ENCODE data around the gene DSCAM.

DSCAM gene

DNA sequence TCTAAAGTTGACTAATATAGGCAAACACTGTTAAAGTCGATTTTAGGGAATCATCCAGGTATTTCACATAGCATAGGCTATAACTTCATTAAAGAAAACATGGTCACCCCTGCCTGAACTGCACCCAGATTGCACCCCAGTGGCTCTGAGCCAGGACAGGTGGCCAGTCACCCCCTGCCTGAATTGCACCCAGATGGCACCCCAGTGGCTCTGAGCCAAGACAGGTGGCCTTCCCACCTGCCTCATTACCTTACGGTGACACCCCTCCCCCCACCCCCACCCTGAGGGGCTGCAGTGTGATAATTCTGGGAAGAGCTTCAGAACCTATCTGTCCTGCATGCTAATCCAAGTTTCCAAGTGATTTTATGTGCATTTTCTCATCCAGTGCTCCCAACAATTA is 78.9 kb downstream of the DSCAM start:
- TF ChIP-seq, protein P1, sequence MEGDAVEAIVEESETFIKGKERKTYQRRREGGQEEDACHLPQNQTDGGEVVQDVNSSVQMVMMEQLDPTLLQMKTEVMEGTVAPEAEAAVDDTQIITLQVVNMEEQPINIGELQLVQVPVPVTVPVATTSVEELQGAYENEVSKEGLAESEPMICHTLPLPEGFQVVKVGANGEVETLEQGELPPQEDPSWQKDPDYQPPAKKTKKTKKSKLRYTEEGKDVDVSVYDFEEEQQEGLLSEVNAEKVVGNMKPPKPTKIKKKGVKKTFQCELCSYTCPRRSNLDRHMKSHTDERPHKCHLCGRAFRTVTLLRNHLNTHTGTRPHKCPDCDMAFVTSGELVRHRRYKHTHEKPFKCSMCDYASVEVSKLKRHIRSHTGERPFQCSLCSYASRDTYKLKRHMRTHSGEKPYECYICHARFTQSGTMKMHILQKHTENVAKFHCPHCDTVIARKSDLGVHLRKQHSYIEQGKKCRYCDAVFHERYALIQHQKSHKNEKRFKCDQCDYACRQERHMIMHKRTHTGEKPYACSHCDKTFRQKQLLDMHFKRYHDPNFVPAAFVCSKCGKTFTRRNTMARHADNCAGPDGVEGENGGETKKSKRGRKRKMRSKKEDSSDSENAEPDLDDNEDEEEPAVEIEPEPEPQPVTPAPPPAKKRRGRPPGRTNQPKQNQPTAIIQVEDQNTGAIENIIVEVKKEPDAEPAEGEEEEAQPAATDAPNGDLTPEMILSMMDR (IDR thresholded peaks at IDR 0.05) = no peak

DNA sequence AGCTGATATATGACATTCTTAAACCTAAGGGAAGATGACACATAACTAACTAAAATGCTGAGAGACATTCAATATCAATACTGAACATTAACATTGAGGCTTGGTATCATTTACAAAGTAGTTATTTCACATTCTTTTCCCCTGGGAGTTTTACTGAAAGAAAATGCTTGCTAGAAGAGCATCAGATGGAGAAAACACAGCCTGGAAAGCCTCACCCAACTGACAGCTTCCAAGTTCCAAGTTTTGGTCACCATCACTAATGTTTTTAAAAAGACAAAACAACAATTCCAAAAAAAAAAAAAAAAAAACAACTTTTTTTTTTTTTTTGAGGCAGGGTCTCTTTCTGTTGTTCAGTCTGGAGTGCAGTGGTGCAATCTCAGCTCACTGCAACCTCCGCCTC is 80.6 kb downstream of the DSCAM start:
- TF ChIP-seq, protein P1 (IDR thresholded peaks at IDR 0.05) = no peak

DNA sequence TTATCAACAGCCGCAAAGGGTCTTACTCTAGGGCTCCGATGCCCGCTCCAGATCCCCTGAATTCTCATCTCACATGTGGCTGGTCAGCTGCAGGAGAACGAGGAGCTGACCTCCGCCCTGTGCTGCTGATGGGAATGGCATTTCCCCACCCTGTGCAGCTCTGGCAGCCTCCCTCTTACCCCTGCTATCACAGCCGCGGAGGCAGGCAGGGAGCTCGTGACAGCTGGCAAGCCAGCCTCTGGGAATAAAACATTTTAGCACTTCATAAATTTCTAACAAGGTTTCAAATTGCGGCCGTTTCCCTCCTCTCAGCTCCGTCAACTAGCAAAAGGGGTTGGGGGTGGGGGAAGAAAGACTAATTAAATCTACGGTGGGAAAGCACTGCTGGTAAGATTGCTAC is 81.1 kb downstream of the DSCAM start:
- TF ChIP-seq, protein P1 (IDR thresholded peaks at IDR 0.05) = no peak

DNA sequence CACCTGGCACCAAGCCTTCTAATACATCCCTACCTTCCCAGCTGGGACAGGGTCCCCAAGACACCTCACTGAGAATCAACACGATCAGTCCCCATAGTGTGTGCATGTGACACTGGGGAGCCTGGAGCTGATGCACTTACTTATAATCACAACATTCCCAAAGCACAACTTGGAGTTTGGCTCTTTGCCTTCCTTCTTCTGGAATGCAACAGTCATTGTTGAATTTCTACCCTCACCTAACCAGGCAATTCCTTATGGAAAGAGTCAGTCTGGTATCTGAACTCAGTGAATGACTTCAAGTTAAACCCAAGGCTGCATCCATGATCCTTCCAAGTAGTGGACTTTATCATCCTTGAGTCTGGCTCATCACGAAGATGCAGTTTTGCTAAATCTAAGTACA is 86.1 kb downstream of the DSCAM start:
- TF ChIP-seq, protein P1 (IDR thresholded peaks at IDR 0.05) = no peak

DNA sequence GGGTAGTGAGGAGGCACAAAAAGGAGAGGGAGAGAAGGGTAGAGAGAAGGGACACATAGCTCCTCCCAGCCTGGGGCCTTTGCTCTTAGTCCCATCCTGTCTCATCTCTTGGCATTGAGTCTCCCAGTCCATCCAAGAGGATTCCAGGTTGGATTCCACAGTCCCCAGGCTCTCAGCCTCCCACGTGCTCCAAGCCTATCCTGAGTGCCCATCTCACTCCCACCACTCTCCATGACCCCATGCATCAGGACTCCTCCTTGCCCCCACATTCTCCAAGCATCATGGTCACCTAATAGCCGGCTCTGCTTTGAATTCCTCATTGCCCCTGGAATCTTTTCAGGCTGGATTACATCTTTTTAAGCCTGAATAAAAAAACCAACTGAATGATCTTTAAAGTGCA is 87.9 kb downstream of the DSCAM start:
- TF ChIP-seq, protein P1 (IDR thresholded peaks at IDR 0.05) = no peak

DNA sequence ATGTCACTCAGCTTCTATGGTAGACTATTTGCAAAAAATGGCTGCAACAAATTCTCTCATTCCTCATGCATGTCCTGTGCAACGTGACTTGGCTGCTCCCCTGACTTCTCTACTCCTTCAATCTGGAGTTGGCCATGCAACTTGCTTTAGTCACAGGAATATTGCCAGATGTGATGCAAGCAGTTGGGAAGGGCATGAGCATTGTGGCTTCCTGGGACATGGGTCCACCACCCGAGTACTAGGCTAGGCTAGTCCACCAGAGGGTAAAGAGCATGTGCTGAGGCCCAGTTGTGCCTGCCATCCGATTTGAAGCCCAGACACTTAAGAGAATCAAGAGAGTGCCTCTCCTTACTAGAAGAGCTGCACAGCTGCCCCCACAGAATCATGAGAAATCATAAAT is 89.6 kb downstream of the DSCAM start:
- TF ChIP-seq, protein P1 (IDR thresholded peaks at IDR 0.05) = no peak

DNA sequence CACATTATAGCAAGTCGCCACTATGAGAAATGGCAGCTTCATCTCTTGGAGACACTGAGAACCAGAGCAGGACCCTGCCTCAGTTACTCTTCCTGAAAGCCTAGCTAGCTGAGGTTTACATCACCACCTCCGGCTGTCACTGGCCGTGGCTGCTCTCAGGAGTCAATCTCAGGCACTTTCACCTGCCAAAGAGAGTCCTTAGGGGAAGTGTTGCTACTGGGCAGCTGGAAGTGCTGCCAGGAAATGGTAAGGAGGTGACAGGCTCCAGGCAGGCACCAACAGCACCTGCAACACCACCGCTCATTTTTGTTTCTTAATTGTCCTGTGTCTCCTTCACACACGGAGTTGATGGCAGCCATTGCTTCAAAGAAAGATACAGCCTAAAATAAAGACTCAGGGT is 92.5 kb downstream of the DSCAM start:
- TF ChIP-seq, protein P1 (IDR thresholded peaks at IDR 0.05) = no peak

DNA sequence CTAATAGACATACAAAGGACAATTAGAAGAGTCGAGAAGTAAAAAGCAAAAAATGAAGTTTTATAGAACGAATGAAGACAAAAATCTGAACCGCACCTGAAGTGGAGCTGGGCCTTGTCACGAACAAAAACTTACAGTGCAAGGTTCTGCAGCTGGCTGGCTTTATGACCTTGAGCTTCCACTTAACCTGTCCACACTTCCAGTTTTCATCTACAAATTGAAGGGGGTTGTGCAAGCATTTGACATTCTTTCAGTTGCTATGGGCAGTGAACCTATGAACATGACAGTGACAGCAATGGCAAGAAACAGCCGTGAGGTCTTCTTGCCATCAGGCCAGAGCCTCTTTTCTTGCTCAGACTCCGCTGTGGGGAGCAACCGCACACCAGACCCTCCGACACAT is 93.2 kb downstream of the DSCAM start:
- TF ChIP-seq, protein P1 (IDR thresholded peaks at IDR 0.05) = no peak
